Neural progenitor cell (in vitro differentiated cells): ENCODE results near the gene UHRF1. TPM values are rescaled to one million over a fixed set of nuclear protein-coding genes. Genes with fewer than 3 reads are reported as not detected.

Experiments used
- DNase-seq: peaks from one replicate; pipeline ENCODE4 v3.0.0-alpha.2; 2016; ENCODE audit warnings: low spot score
- H2AFZ ChIP-seq: fragments of 200-600 bp; sonication (generic); replicated peaks from 2 replicates; pipeline ENCODE4 v1.6.1; 2016; ENCODE audit warnings: antibody characterized with exemption
- H3F3A ChIP-seq: fragments of 200-600 bp; sonication (generic); 2 replicates; pipeline ENCODE4 v1.6.1; 2016; ENCODE audit warnings: antibody characterized with exemption, low read depth
- H3K27ac ChIP-seq: fragments of 200-600 bp; sonication (generic); 2 replicates; pipeline ENCODE4 v1.5.1; 2016; ENCODE audit warnings: mild to moderate bottlenecking
- H3K27me3 ChIP-seq: fragments of 200-600 bp; sonication (generic); 2 replicates; pipeline ENCODE4 v1.6.1; 2016; ENCODE audit warnings: mild to moderate bottlenecking, moderate library complexity
- H3K36me3 ChIP-seq: fragments of 200-600 bp; sonication (generic); 2 replicates; pipeline ENCODE4 v1.5.1; 2016
- H3K4me1 ChIP-seq: fragments of 200-600 bp; sonication (generic); 2 replicates; pipeline ENCODE4 v1.6.1; 2016; ENCODE audit warnings: mixed run types
- H3K4me2 ChIP-seq: fragments of 200-600 bp; sonication (generic); 2 replicates; pipeline ENCODE4 v1.6.1; 2016
- H3K4me3 ChIP-seq: fragments of 200-600 bp; sonication (generic); 2 replicates; pipeline ENCODE4 v1.5.1; 2016
- H3K79me2 ChIP-seq: fragments of 200-600 bp; sonication (generic); 2 replicates; pipeline ENCODE4 v1.6.1; 2016; ENCODE audit warnings: low read depth
- H3K9ac ChIP-seq: fragments of 200-600 bp; sonication (generic); 2 replicates; pipeline ENCODE4 v1.6.1; 2016
- H3K9me3 ChIP-seq: fragments of 200-600 bp; sonication (generic); 2 replicates; pipeline ENCODE4 v1.5.1; 2016; ENCODE audit warnings: low read depth
- H4K20me1 ChIP-seq: fragments of 200-600 bp; sonication (generic); 2 replicates; pipeline ENCODE4 v1.6.1; 2016; ENCODE audit warnings: low read depth
- H3K27ac Mint-ChIP-seq: 3 replicates; pipeline ENCODE4 v1.8.0; 2021; ENCODE audit warnings: mixed read lengths
- H3K27me3 Mint-ChIP-seq: 2 replicates; pipeline ENCODE4 v1.8.0; 2022; ENCODE audit warnings: low read depth, mild to moderate bottlenecking, inconsistent platforms, moderate library complexity, mixed read lengths; ENCODE audit not compliant: insufficient read depth
- H3K36me3 Mint-ChIP-seq: 3 replicates; pipeline ENCODE4 v1.8.0; 2021; ENCODE audit warnings: mixed read lengths
- H3K4me1 Mint-ChIP-seq: 3 replicates; pipeline ENCODE4 v1.8.0; 2021; ENCODE audit warnings: mixed read lengths
- H3K4me3 Mint-ChIP-seq: 3 replicates; pipeline ENCODE4 v1.8.0; 2021; ENCODE audit warnings: mild to moderate bottlenecking, moderate library complexity, mixed read lengths
- H3K9me3 Mint-ChIP-seq: 3 replicates; pipeline ENCODE4 v1.8.0; 2020; ENCODE audit warnings: mixed read lengths
- EZH2 ChIP-seq: fragments of 200-600 bp; sonication (generic); IDR thresholded peaks from 2 replicates; pipeline ENCODE4 v1.6.1; 2017; ENCODE audit warnings: antibody characterized with exemption, mild to moderate bottlenecking, moderate library complexity
- EZH2phosphoT487 ChIP-seq: fragments of 200-600 bp; sonication (generic); IDR thresholded peaks from 2 replicates; pipeline ENCODE4 v1.6.1; 2017; ENCODE audit warnings: antibody characterized with exemption
- total RNA-seq: library from RNA; depleted of rRNA; stranded (reverse); fragments of >200 nt; gene quantifications from 2 replicates; pipeline ENCODE4 v1.2.3, GENCODE V29; 2015; ENCODE audit warnings: low replicate concordance
- TF ChIP-seq, protein P1 (sequence below): fragments of 200-600 bp; sonication (generic); IDR thresholded peaks from 2 replicates; pipeline ENCODE4 v1.5.1; 2017; ENCODE audit warnings: antibody characterized with exemption, mild to moderate bottlenecking

The UHRF1 gene
- total RNA-seq, 1 donor from 2014 or later = 34.1 TPM

DNA sequence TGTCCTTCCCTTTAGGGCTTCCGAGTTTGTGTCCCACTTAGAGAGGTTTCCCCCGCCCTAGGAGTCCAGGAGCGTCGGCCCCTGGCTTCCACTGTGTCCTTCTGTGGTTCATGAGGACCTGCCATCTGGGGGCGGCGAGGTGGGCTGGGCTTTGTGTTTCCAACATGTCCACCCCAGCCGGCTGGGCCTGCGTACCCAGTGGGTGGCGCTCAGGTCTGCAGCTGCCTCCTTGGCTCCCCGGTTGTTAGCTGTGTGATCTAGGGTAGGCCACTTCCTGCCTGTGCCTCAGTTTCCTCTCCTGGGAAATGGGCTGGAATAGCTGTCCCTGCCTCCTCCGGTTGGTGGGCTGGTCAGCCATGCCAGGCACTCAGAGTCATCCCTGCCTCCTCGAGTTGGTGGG lies 88.0 kb downstream of the UHRF1 start:
- Histone ChIP-seq H4K20me1 (peaks cover 91% of the 10 kb centered on the region), H3F3A (peaks cover 10% of the 10 kb centered on the region), H3K27ac (no peak overlapping the region), H2AFZ (no peak overlapping the region), H3K36me3 (no peaks in the 10 kb centered on the region), H3K4me3 (no peak overlapping the region), H3K4me1 (peaks cover 4% of the 10 kb centered on the region), H3K27me3 (no peaks in the 10 kb centered on the region), H3K4me2 (no peak overlapping the region), H3K9ac (no peak overlapping the region), H3K9me3 (no peaks in the 10 kb centered on the region), H3K79me2 (peaks cover 90% of the 10 kb centered on the region)
- H3K27me3 Mint-ChIP-seq = peaks cover 5% of the 10 kb centered on the region
- H3K9me3 Mint-ChIP-seq = peaks cover 2% of the 10 kb centered on the region
- no peak for DNase-seq
- H3K4me3 Mint-ChIP-seq = no peak overlapping the region
- H3K4me1 Mint-ChIP-seq = peaks cover 7% of the 10 kb centered on the region
- no peak overlapping the region for H3K27ac Mint-ChIP-seq
- no peak for TF ChIP-seq EZH2
- TF ChIP-seq, protein P1, sequence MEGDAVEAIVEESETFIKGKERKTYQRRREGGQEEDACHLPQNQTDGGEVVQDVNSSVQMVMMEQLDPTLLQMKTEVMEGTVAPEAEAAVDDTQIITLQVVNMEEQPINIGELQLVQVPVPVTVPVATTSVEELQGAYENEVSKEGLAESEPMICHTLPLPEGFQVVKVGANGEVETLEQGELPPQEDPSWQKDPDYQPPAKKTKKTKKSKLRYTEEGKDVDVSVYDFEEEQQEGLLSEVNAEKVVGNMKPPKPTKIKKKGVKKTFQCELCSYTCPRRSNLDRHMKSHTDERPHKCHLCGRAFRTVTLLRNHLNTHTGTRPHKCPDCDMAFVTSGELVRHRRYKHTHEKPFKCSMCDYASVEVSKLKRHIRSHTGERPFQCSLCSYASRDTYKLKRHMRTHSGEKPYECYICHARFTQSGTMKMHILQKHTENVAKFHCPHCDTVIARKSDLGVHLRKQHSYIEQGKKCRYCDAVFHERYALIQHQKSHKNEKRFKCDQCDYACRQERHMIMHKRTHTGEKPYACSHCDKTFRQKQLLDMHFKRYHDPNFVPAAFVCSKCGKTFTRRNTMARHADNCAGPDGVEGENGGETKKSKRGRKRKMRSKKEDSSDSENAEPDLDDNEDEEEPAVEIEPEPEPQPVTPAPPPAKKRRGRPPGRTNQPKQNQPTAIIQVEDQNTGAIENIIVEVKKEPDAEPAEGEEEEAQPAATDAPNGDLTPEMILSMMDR = no peak
- TF ChIP-seq EZH2phosphoT487 = no peak
- H3K36me3 Mint-ChIP-seq = peaks cover 42% of the 10 kb centered on the region

DNA sequence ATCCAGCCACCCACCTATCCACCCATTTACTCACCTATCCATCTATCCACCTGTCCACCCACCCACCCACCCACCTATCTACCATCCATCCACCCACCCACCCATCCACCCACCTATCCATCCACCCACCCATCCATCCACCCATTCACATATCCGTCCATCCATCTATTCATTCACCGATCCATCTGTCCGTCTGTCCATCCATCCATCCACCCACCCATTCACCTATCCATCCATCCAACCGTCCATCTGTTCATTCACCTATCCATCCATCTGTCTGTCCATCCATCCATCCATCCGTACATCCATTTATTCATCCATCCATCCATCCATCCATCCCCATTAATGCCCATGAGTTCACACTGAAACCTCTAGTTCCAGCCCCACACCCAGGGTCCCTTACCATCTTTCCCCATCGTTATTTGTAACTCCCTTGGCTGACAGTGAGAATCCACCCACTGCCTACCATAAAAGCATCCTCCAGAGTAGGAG lies 90.9 kb downstream of the UHRF1 start:
- Histone ChIP-seq H3K9ac (no peak overlapping the region), H3K27ac (no peak overlapping the region), H3K36me3 (no peaks in the 10 kb centered on the region), H3K4me3 (no peak overlapping the region), H3K4me1 (no peaks in the 10 kb centered on the region), H3K4me2 (no peak overlapping the region), H3K79me2 (peaks cover 88% of the 10 kb centered on the region), H3K9me3 (no peaks in the 10 kb centered on the region), H4K20me1 (peaks cover 90% of the 10 kb centered on the region), H3F3A (no peaks in the 10 kb centered on the region), H2AFZ (no peak overlapping the region), H3K27me3 (no peaks in the 10 kb centered on the region)
- Mint-ChIP-seq H3K4me1 (peaks cover 7% of the 10 kb centered on the region), H3K9me3 (no peaks in the 10 kb centered on the region), H3K27ac (no peak overlapping the region), H3K36me3 (peaks cover 37% of the 10 kb centered on the region), H3K27me3 (peaks cover 5% of the 10 kb centered on the region), H3K4me3 (no peak overlapping the region)
- DNase-seq = no peak
- TF ChIP-seq, protein P1 = no peak
- TF ChIP-seq EZH2phosphoT487 (no peak), EZH2 (no peak)

DNA sequence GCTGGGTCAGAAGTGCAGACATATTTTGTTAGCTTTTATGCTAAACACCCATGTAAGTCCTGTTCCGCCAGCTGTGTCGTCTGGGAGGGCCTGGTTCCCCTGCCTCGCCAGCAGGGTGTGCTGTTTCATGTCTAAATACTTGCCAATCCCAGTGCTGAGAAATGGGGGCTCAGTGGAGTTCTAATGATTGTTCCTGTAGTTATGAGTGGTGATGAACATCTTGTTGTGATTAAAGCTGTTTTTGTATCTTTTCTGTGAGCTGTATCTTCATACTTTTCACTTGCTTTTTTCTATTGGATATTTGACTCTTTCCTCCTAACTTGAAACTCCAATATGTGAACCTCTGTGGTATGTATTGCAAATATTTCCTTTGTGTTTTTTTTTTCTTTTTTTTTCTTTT lies 92.3 kb downstream of the UHRF1 start:
- peaks cover 88% of the 10 kb centered on the region for H3K79me2 ChIP-seq
- H3K36me3 Mint-ChIP-seq = peaks cover 35% of the 10 kb centered on the region
- peaks cover 83% of the 10 kb centered on the region for H4K20me1 ChIP-seq
- peaks cover 7% of the 10 kb centered on the region for H3K4me1 Mint-ChIP-seq
- no peaks in the 10 kb centered on the region for H3F3A ChIP-seq
- TF ChIP-seq, protein P1 = peak; percentile 71
- TF ChIP-seq EZH2 (no peak), EZH2phosphoT487 (no peak)
- DNase-seq = peak; percentile 61
- H3K4me1 ChIP-seq = no peaks in the 10 kb centered on the region
- H3K27me3 ChIP-seq = no peaks in the 10 kb centered on the region
- H3K4me3 ChIP-seq = no peak overlapping the region
- no peaks in the 10 kb centered on the region for H3K9me3 Mint-ChIP-seq
- no peak overlapping the region for H2AFZ ChIP-seq
- no peak overlapping the region for H3K4me3 Mint-ChIP-seq
- no peaks in the 10 kb centered on the region for H3K36me3 ChIP-seq
- H3K9ac ChIP-seq = no peak overlapping the region
- H3K4me2 ChIP-seq = no peak overlapping the region
- no peak overlapping the region for H3K27ac ChIP-seq
- H3K27me3 Mint-ChIP-seq = peaks cover 3% of the 10 kb centered on the region
- no peaks in the 10 kb centered on the region for H3K9me3 ChIP-seq
- H3K27ac Mint-ChIP-seq = no peak overlapping the region
